RWPE1 (cell line): Measurements from ENCODE around the gene TNFSF4.

ENCODE experiments used
- CTCF ChIA-PET: fragments of 350-600 bp; sonication (Branson Sonifier 250); formaldehyde crosslinking; extraction: SDS; loops from one replicate; lab custom pipeline; 2021; lab: Yijun Ruan, JAX
- POLR2A ChIA-PET: fragments of 400-600 bp; formaldehyde crosslinking; extraction: SDS; loops from one replicate; lab custom pipeline; 2020; ENCODE audit warnings: antibody characterized with exemption; ENCODE audit not compliant: low non-redundant PET; lab: Yijun Ruan, JAX
- DNase-seq: peaks from one replicate; pipeline ENCODE4 v3.0.0; 2012; ENCODE audit warnings: low spot score
- H3K27ac ChIP-seq: fragments of 450-650 bp; 2 replicates; pipeline ENCODE4 v1.5.1; 2017
- TF ChIP-seq, protein P1 (sequence below): fragments of 450-650 bp; conservative IDR thresholded peaks from 2 replicates; pipeline ENCODE4 v1.5.1; 2017; ENCODE audit warnings: low read depth, mild to moderate bottlenecking

Gene TNFSF4

GRCh38 chr1:173171152-173171551 is 36.0 kb downstream of the TNFSF4 start:
- TF ChIP-seq, protein P1, sequence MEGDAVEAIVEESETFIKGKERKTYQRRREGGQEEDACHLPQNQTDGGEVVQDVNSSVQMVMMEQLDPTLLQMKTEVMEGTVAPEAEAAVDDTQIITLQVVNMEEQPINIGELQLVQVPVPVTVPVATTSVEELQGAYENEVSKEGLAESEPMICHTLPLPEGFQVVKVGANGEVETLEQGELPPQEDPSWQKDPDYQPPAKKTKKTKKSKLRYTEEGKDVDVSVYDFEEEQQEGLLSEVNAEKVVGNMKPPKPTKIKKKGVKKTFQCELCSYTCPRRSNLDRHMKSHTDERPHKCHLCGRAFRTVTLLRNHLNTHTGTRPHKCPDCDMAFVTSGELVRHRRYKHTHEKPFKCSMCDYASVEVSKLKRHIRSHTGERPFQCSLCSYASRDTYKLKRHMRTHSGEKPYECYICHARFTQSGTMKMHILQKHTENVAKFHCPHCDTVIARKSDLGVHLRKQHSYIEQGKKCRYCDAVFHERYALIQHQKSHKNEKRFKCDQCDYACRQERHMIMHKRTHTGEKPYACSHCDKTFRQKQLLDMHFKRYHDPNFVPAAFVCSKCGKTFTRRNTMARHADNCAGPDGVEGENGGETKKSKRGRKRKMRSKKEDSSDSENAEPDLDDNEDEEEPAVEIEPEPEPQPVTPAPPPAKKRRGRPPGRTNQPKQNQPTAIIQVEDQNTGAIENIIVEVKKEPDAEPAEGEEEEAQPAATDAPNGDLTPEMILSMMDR, result no peak
- CTCF ChIA-PET, result interaction anchor here (0.7 kb wide), 2 partner anchors 259 to 312 kb away, joined by 3 read pairs; no protein-coding TSS in a partner anchor
- no peak overlapping the region for H3K27ac ChIP-seq
- POLR2A ChIA-PET, result no interaction called here
- DNase-seq, result no peak

DNA sequence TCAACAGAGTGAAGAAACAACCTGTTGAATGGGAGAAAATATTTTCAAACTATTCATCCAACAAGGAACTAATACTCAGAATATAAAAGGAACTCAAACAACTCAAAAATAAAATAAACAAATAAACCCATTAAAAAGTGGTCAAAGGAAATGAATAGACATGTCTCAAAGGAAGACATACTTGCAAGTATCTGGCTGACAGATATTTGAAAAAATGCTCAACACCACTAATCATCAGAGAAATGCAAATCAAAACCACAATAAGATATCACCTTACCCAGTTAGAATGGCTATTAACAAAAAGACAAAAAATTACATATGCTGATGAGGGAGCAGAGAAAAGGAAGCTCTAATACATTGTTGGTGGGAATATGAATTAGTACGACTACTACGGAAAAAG is 38.2 kb downstream of the TNFSF4 start:
- POLR2A ChIA-PET, result no interaction called here
- TF ChIP-seq, protein P1, result no peak
- H3K27ac ChIP-seq, result no peak overlapping the region
- CTCF ChIA-PET, result no interaction called here
- DNase-seq, result no peak

GRCh38 chr1:173164686-173165085 is 42.4 kb downstream of the TNFSF4 start:
- POLR2A ChIA-PET, result no interaction called here
- TF ChIP-seq, protein P1, result no peak
- no peak overlapping the region for H3K27ac ChIP-seq
- no peak for DNase-seq
- CTCF ChIA-PET, result no interaction called here

- DNase-seq, result no peak
- TF ChIP-seq, protein P1, result no peak
- CTCF ChIA-PET, result no interaction called here
- H3K27ac ChIP-seq, result no peak overlapping the region
- POLR2A ChIA-PET, result no interaction called here
Observed at GRCh38 chr1:173164178-173164577, 43.0 kb downstream of the TNFSF4 start.

DNA sequence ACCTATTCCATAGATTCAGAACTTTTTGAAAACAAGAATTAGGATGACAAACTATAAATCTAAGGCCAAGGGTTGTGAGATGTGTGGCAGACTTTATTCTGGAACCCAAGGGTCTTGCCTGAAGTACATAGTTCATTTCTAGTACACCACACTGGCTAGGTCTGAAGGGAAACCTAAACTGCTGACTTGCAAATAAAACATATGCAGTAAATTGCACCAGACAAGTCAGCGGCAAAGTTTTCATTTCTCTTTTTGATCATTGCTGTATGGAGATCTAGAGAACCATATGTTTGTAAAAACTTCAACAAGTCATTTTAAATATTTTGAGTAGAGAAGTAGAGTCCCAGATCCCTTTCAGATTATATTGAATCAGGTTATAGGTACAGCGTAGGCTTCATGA is 43.9 kb downstream of the TNFSF4 start:
- TF ChIP-seq, protein P1, result no peak
- CTCF ChIA-PET, result interaction anchor here (1.6 kb wide), 1 partner anchor 61 kb away, joined by 3 read pairs; no protein-coding TSS in a partner anchor
- POLR2A ChIA-PET, result no interaction called here
- no peak for DNase-seq
- no peak overlapping the region for H3K27ac ChIP-seq

DNA sequence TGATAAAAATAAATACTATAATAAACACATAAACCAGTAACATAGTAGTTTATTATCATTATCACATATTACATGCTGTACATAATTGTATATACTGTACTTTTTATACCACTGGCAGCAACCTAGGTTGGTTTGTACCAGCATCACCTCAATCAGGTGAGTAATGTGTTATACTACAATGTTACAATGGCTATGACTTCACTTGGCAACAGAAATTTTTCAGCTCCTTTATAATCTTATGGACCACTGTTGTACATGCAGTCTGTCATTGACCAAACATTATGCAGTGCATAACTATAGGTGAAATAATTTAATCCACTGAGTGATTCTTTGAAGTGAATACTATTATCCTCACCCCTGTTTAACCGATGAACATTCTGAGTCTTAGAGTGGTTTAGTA is 44.5 kb downstream of the TNFSF4 start:
- POLR2A ChIA-PET, result no interaction called here
- no peak for DNase-seq
- CTCF ChIA-PET, result interaction anchor here (0.6 to 1.6 kb wide), 4 partner anchors 9 to 203 kb away, joined by 3 to 5 read pairs (median 3); no protein-coding TSS in a partner anchor
- H3K27ac ChIP-seq, result no peak overlapping the region
- TF ChIP-seq, protein P1, result no peak
